H54 (cell line): ENCODE results near the gene ROCK2.
A peak's percentile ranks its signal among the peaks of the same experiment; 100 is the strongest.

Source experiments
- DNase-seq: peaks from one replicate; pipeline ENCODE4 v3.0.0; 2011; ENCODE audit warnings: low spot score, mixed read lengths; ENCODE audit not compliant: insufficient read length
- FAIRE-seq: peaks from 3 replicates; lab custom pipeline; 2011; peaks lifted over from hg19 to GRCh38; lab: Jason Lieb, UNC
- POLR2A ChIP-seq: IDR thresholded peaks from 2 replicates; pipeline ENCODE4 v1.6.1; 2011; ENCODE audit warnings: low read depth, mild to moderate bottlenecking, low read length

The ROCK2 gene

DNA sequence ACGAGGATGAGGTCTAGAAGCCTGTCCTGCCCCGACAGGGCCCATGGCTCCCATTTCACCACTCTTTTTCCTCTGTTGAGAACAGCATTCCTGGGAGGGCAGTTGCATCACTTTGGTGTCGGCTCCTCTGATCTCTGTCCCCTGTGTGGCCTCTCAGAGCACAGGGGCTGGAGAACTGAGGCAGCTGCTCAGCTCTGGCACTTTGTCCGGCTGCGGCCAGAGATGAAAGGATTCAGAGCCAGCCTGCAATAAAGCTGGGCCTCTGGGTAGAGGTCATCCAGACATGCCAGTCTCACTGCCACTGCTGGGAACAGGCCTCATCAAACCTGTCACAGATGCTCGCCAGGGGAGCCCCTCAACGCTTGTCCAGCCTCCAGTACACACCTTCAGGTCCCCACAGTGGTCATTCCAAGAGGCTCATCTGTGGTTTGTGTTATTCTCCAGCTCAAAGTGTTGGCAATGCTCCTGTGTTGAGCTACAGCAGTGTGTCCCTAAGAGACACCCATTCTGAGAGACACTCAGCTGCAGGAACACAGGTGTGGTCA is 13.1 kb upstream of the ROCK2 start:
- FAIRE-seq (no peak), DNase-seq (no peak)
- TF ChIP-seq POLR2A, result no peak

DNA sequence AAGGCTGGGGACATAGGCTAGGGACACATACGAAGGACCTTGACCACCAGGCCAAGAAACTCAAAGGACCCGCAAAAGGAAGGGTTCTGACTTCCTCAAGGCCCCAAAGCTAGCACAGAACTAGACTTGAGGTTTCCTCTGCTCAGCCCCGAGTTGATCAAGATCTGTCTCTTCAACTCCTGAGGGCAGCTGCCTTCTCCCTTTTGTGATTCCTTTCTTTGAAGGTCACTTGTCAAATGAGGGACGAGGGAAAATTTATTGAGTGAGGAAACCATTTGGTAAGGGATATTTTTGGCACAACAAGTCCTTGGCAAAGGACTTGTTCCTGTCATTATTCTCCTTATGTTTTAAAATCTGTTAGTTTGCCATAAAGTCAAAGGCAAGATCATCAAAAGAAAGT is 12.3 kb upstream of the ROCK2 start:
- no peak for FAIRE-seq
- DNase-seq, result no peak
- TF ChIP-seq POLR2A, result no peak

DNA sequence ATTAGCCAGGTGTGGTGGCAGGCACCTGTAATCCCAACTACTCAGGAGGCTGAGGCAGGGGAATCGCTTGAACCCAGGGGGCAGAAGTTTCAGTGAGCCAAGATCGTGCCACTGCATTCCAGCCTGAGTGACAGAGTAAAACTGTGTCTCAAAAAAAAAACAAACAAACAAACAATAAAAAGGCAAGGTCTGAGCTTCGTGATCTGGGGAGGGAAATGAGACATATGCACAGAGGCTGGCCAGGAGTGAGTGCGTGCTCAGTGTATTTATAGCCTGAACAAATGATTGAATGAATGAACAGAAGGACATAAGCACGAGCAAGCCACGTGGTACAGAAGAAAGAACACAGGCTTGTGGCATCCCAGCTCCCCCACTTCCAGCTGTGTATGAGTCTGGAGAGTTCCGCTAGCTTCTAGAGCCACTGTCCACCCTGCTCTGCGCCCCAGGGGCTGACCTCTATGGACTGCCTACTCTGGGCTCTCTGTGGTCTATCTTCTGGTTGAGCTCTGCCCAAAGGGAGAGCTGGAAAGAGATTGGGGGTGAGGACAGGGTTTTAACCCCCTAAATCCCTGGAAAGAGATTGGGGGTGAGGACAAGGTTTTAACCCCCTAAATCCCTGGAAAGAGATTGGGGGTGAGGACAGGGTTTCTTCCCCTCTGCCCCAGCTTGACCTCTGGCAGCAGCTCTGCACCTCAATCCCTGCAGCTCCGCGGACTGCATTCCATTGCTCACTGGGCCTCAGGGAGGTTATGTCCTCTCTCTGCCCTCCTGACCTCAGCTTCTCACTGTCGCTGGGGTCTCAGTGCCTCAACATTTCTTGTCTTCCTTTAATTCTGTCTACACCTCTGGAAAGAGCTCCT is 11.0 kb upstream of the ROCK2 start:
- FAIRE-seq, result no peak
- no peak for DNase-seq
- no peak for TF ChIP-seq POLR2A

DNA sequence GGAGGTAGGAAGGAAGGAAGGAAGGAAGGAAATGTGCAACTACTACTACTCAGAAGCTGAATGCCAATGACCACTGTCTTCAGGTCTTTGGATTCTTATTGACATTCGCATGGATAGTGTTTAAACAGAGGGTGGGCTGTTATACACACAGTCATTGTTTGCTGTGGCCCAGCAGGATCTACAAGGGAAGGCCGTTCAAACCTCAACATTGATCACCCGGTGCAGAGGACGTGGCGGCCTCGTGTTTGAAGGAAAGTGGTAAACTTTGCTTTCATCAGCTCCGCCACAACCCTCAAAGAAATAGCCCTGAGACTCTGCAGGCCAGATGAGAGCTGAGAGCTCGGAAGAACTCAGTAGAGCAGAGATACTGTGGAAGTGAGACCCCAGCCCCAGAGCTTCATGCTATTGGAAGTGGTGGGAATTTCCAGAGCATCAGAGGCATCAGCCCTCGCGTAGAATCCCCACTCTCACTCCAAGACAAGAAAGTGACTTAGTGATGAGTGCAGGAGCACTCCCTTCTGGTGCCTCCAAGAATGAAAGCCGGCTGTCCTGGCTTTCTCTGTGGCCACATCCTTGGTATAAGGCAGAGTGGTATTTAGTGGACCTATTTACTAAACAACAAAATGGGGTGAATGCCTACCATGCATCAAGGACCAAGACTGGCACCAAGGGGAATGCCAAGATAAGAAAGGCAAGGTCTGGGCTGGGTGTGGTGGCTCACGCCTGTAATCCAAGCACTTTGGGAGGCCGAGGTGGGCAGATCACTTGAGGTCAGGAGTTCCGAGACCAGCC is 10.1 kb upstream of the ROCK2 start:
- no peak for FAIRE-seq
- DNase-seq, result no peak
- TF ChIP-seq POLR2A, result no peak

DNA sequence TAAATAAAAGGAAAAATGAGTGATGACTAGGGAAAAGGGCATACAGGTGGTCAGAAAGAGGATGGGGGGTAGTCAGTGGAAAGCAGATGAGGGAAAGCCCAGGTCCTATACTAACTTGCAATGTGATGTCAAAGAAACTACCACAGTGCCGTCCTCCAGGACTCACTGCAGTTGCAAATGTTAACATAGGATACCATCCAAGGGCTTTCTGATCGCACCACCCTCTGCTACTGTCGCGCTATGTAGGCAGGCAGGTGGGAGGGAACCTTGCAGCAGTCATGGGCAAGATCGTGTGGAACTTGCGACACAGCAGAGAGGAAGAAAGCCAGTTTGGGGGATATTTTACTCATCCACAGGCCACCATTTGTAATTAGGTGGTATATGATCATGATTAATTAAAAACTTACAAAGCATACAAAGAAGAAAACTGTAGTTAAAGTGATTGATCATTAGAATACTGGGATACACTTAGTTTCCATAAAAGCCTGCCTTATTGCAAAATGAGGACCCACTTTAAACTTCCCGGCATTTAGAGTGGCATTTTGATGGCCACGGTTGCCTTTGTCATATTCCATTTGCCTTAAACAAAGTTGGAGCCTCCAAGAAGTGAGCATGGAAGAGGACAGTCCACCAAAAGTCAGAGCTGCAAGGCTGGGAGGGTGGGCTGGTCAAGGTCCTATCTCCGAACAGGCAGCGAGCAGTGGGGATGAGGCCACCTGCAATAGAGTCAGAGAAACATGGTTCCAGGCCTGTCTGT is 8.5 kb upstream of the ROCK2 start:
- FAIRE-seq (no peak), DNase-seq (no peak)
- TF ChIP-seq POLR2A, result no peak

DNA sequence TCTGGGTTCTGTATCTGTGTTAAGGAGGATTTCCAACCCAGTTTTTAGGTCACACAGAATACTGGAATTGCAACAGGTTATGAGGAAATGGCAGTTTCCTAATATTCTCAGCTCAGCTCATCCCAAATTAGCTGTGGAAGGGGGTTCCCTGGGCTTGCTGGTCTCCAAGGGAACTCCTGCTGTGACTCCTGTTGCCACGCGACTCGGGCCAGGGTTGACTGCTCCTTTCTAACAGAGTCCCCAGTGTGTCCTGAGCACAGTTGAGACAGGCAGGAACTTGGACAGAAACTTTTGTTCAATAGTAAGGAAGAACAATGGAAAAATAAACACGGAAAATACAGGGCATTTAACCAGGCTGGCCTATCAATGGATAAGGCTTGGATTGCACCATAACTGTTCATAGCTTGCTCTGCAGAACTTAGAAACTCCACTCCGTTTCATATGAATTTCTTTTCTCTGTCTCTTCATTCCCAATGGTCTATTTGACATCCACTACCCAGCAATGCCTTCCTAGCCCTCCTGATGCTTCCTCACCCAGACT is 3.8 kb upstream of the ROCK2 start:
- FAIRE-seq, result no peak
- no peak for DNase-seq
- TF ChIP-seq POLR2A, result no peak

DNA sequence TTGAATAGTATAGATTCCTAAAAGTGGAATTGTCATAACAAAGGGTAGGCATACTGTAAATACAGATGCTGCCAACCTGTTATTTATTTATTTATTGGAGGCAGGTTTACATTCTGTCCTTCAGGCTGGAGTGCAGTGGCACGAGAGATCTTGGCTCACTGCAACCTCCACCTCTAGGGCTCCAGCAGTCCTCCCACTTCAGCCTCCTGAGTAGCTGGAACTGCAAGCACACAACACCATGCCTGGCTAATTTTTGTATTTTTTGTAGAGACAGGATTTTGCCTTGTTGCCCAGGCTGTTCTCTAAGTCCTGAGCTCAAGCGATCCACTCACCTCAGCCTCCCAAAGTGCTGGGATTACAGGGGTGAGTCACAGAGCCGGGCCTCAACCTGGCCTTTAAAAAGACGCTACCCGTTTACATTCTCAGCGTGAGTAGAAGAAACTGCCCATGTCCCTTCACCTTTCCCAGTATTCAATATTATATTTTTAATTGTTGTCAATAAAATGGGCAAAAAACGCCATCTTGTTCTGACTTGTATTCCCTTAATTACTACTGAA is 3.0 kb upstream of the ROCK2 start:
- DNase-seq (no peak), FAIRE-seq (no peak)

DNA sequence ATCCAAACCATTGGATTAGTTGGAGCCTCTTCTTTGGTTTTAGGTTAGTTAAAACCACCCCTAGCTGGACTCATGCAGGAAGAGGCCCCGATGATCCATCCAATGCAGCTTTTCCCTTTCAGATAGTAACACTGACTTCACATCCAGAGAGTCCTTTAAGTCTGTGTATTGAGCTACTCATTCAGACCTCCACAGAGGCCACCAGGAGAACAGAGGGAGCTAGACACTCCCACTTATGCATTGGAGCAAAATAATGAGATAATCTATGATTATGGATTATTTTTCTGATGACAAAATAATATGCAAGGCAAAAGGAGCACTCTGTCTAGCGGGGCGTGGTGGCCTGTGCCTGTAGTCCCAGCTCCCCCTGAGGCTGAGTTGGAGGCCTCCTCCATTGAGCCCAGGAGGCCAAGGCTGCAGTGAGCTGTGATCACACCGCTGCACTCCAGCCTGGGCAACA is 1.6 kb upstream of the ROCK2 start:
- FAIRE-seq (no peak), DNase-seq (no peak)
- no peak for TF ChIP-seq POLR2A

More for the DNA sequence above, 3.0 kb upstream of the ROCK2 start:
- no peak for TF ChIP-seq POLR2A

DNA sequence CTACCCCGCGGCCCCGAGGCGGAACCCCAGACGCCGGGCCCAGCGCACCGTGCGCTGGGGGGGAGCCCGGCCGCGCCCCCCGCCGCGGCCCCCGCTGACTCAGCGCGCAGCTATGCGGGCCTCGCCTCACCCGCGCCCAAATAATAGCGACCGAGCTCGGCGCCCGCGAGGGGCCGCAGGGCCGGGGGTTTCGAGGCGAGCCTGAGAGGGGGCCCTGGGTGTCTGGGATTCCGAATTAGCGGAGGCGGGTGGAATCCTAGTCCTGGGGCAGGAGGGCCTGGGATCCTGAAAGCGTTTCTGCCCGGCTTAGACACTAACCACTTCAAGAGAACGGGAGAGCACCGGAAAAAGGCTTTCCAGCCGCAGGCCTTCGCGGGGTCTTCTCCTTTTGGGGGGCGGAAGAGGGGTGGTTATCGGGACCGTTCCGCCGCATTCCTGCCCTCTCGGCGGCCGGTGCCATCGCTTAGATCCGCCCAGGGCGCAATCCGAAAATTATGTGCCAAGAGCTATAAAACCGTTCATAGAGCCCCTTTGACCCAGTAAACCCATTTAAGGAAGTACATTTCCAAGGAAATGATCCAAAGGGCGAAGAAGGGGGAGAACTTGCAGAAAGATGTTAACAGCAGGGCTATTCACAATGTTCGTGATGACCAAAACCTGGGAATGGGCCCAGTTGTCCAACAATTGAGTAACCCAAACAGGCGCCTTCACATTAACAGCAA is 681 bp upstream of the ROCK2 start:
- FAIRE-seq, result peak; percentile 64
- 0 out of 2 replicates have a peak, but pooled peaks have one; percentile 5 for TF ChIP-seq POLR2A
- DNase-seq, result peak; percentile 54

DNA sequence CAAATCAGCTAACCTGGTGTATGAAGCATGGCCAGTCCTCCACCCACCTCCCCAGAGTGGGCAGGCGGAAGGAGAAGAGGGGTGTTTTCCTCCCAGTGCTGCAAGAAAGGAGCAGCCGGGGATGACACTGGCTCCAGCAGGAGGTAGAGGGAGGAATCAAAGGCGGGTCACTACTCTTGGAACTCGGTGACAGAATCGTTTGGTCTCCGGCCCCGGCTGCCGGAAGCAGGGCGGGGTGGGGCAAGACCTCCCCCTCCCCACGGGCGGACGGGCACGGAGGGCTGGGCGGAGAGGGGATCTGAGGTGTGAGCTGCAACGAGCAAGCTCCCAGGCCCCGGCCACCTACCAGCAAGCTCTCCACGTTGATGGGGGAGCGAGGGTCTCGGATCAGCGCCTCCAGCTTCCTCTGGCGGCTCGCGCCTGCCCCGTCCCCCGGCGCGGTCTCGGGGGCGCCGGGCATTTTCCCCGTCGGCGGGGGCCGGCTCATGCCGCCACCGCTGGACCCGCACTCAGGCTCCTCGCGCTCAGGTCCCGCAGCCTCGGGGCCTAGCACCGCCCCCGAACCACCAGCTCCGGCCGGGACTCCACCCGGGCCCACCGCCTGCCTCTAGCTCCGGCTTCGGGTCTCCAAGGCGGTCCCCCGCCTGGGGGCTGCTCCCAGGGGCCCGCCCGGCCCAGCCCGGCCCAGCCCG is 640 bp downstream of the ROCK2 start:
- DNase-seq (peak; percentile 29), FAIRE-seq (peak; percentile 43)
- peak; percentile 43 for TF ChIP-seq POLR2A

DNA sequence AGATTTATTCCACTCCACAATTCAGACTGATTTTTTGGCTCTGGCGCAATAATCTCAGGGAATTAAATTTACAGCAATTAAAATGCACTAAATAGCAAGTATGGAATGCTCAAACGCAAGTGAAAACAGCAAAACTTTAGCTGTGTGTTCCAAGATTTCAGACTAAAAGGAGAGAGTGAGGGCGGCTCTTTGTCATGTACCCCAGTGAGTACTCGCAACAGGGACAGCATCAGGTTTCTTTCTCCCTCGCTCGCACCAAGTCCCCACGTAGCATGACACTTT is 1.1 kb downstream of the ROCK2 start:
- FAIRE-seq (no peak), DNase-seq (no peak)
- TF ChIP-seq POLR2A, result no peak
